Measurements from ENCODE around the gene PTPRA. TPM values are rescaled to one million over a fixed set of nuclear protein-coding genes. Genes with fewer than 3 reads are reported as not detected.
"Not testable (repeated sequence)": the region's sequence is repeated elsewhere in the genome, so short reads cannot be mapped to it uniquely, and the experiment has no call there.

The PTPRA gene
- polyA plus RNA-seq, 1 donor (not counting 4 experiments of a cell fraction or from before 2014, with no cell fraction given): 53.3 TPM

DNA sequence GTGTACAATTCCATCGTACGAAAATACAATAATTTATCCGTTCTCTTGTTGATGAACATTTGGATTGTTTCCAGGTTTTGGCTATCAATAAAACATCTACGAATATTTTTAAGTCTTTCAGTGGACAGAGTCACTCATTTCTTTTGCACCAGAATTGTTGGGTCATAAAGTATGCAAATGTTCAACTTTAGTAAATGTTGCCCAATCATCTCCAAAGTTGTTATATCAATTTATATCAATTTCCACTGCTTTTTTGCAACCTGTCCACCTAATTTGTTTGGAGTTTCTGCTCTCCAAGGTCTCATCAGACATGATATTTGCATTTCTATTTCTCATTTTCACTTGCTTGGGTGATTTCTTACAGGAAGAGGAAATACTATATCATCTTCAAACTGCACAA is 46.6 kb upstream of the PTPRA start:
- no peak overlapping the region for H3K4me2 ChIP-seq (ENCODE audit: control insufficient read depth, extremely low read depth, insufficient read depth, low read depth, low read length)
- no peaks in the 10 kb centered on the region for H3K36me3 ChIP-seq (ENCODE audit: control insufficient read depth in 2 of 2, extremely low read depth in 1 of 2, insufficient read depth in 2 of 2, low read length in 2 of 2)
- H2AFZ ChIP-seq (ENCODE audit: control insufficient read depth, low read length): no peak overlapping the region
- H3K9ac ChIP-seq (ENCODE audit: control insufficient read depth, extremely low read depth, insufficient read depth, low read length): no peak overlapping the region
- no peak overlapping the region for H3K4me3 ChIP-seq (ENCODE audit: control insufficient read depth in 2 of 3, extremely low read depth in 1 of 3, insufficient read depth in 2 of 3, low read depth in 1 of 3, low read length in 3 of 3)
- H3K79me2 ChIP-seq (ENCODE audit: control insufficient read depth, insufficient read depth, low read length): no peaks in the 10 kb centered on the region
- no peaks in the 10 kb centered on the region for H3K9me1 ChIP-seq (ENCODE audit: control insufficient read depth, extremely low read depth, insufficient read depth, low read length)
- H3K4me1 ChIP-seq (ENCODE audit: control insufficient read depth, extremely low read depth, insufficient read depth, low read length): peaks cover under 1% of the 10 kb centered on the region
- H4K20me1 ChIP-seq (ENCODE audit: control insufficient read depth, extremely low read depth, insufficient read depth, low read length): no peaks in the 10 kb centered on the region
- no peak overlapping the region for H3K27ac ChIP-seq (ENCODE audit: control insufficient read depth, insufficient read depth, low read length)
- no peak for FAIRE-seq
- peaks cover 20% of the 10 kb centered on the region for H3K27me3 ChIP-seq (ENCODE audit: control insufficient read depth, extremely low read depth, insufficient read depth, low read length)
- dilution Hi-C loops (cut with MboI; ENCODE audit: extremely low pct_ligation_motif_present, low sequenced_read_pairs): no loop called here
- H3K9me3 ChIP-seq (ENCODE audit: control insufficient read depth, low read depth, low read length): no peaks in the 10 kb centered on the region
- TF ChIP-seq, protein P1, sequence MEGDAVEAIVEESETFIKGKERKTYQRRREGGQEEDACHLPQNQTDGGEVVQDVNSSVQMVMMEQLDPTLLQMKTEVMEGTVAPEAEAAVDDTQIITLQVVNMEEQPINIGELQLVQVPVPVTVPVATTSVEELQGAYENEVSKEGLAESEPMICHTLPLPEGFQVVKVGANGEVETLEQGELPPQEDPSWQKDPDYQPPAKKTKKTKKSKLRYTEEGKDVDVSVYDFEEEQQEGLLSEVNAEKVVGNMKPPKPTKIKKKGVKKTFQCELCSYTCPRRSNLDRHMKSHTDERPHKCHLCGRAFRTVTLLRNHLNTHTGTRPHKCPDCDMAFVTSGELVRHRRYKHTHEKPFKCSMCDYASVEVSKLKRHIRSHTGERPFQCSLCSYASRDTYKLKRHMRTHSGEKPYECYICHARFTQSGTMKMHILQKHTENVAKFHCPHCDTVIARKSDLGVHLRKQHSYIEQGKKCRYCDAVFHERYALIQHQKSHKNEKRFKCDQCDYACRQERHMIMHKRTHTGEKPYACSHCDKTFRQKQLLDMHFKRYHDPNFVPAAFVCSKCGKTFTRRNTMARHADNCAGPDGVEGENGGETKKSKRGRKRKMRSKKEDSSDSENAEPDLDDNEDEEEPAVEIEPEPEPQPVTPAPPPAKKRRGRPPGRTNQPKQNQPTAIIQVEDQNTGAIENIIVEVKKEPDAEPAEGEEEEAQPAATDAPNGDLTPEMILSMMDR (optimal IDR thresholded peaks at IDR 0.05 in 1 of 3, IDR thresholded peaks at IDR 0.05 in 1 of 3, conservative IDR thresholded peaks at IDR 0.05 in 1 of 3; ENCODE audit: extremely low read depth in 1 of 3, insufficient read depth in 2 of 3, low read length in 3 of 3): no peak
- no peak for TF ChIP-seq EZH2 (IDR thresholded peaks at IDR 0.05; ENCODE audit: low read length)
- no peak for DNase-seq (ENCODE audit: low read depth, low spot score)

DNA sequence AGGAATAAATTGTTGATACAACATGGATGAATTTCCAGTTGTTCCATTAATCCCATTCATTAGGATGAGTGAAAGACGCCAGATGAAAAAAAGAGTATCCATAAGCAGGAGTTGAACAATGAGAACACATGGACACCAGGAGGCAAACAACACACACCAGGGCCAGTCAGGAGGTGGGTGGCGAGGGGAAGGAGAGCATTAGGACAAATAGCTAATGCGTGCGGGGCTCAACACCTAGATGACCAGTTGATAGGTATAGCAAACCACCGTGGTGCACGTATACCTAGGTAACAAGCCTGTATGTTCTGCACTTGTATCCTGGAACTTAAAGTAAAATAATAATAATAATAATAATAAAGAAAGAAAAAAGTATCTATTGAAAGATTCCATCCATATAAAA is 43.9 kb upstream of the PTPRA start:
- H2AFZ ChIP-seq (ENCODE audit: control insufficient read depth, low read length): no peak overlapping the region
- DNase-seq (ENCODE audit: low read depth, low spot score) (no peak), FAIRE-seq (no peak)
- no peaks in the 10 kb centered on the region for H3K9me1 ChIP-seq (ENCODE audit: control insufficient read depth, extremely low read depth, insufficient read depth, low read length)
- no peaks in the 10 kb centered on the region for H3K36me3 ChIP-seq (ENCODE audit: control insufficient read depth in 2 of 2, extremely low read depth in 1 of 2, insufficient read depth in 2 of 2, low read length in 2 of 2)
- H3K9ac ChIP-seq (ENCODE audit: control insufficient read depth, extremely low read depth, insufficient read depth, low read length): no peak overlapping the region
- no peak overlapping the region for H3K4me2 ChIP-seq (ENCODE audit: control insufficient read depth, extremely low read depth, insufficient read depth, low read depth, low read length)
- no peaks in the 10 kb centered on the region for H3K79me2 ChIP-seq (ENCODE audit: control insufficient read depth, insufficient read depth, low read length)
- no peak overlapping the region for H3K27ac ChIP-seq (ENCODE audit: control insufficient read depth, insufficient read depth, low read length)
- TF ChIP-seq, protein P1 (optimal IDR thresholded peaks at IDR 0.05 in 1 of 3, IDR thresholded peaks at IDR 0.05 in 1 of 3, conservative IDR thresholded peaks at IDR 0.05 in 1 of 3; ENCODE audit: extremely low read depth in 1 of 3, insufficient read depth in 2 of 3, low read length in 3 of 3): no peak
- TF ChIP-seq EZH2 (IDR thresholded peaks at IDR 0.05; ENCODE audit: low read length): no peak
- H3K27me3 ChIP-seq (ENCODE audit: control insufficient read depth, extremely low read depth, insufficient read depth, low read length): peaks cover 15% of the 10 kb centered on the region
- H4K20me1 ChIP-seq (ENCODE audit: control insufficient read depth, extremely low read depth, insufficient read depth, low read length): no peaks in the 10 kb centered on the region
- H3K4me3 ChIP-seq (ENCODE audit: control insufficient read depth in 2 of 3, extremely low read depth in 1 of 3, insufficient read depth in 2 of 3, low read depth in 1 of 3, low read length in 3 of 3): no peak overlapping the region
- dilution Hi-C loops (cut with MboI; ENCODE audit: extremely low pct_ligation_motif_present, low sequenced_read_pairs): no loop called here
- peaks cover 4% of the 10 kb centered on the region for H3K4me1 ChIP-seq (ENCODE audit: control insufficient read depth, extremely low read depth, insufficient read depth, low read length)
- H3K9me3 ChIP-seq (ENCODE audit: control insufficient read depth, low read depth, low read length): no peaks in the 10 kb centered on the region

DNA sequence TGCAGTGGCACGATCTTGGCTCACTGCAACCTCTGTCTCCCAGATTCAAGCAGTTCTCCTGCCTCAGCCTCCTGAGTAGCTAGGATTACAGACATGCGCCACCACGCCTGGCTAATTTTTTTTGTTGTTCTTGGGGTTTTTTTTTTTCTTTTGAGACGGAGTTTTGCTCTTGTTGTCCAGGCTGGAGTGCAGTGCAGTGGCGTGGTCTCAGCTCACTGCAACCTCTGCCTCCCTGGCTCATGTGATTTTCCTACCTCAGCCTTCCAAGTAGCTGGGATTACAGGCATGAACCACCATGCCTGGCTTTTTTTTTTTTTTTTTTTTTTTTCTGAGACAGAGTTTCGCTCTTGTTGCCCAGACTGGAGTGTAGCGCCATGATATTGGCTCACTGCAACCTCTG is 42.1 kb upstream of the PTPRA start:
- H3K9ac ChIP-seq (ENCODE audit: control insufficient read depth, extremely low read depth, insufficient read depth, low read length); H3K9me3 ChIP-seq (ENCODE audit: control insufficient read depth, low read depth, low read length); H3K4me2 ChIP-seq (ENCODE audit: control insufficient read depth, extremely low read depth, insufficient read depth, low read depth, low read length); DNase-seq (ENCODE audit: low read depth, low spot score); H3K4me1 ChIP-seq (ENCODE audit: control insufficient read depth, extremely low read depth, insufficient read depth, low read length); H3K4me3 ChIP-seq (ENCODE audit: control insufficient read depth in 2 of 3, extremely low read depth in 1 of 3, insufficient read depth in 2 of 3, low read depth in 1 of 3, low read length in 3 of 3); H3K9me1 ChIP-seq (ENCODE audit: control insufficient read depth, extremely low read depth, insufficient read depth, low read length); H3K27ac ChIP-seq (ENCODE audit: control insufficient read depth, insufficient read depth, low read length); H4K20me1 ChIP-seq (ENCODE audit: control insufficient read depth, extremely low read depth, insufficient read depth, low read length); H3K79me2 ChIP-seq (ENCODE audit: control insufficient read depth, insufficient read depth, low read length); H2AFZ ChIP-seq (ENCODE audit: control insufficient read depth, low read length); H3K36me3 ChIP-seq (ENCODE audit: control insufficient read depth in 2 of 2, extremely low read depth in 1 of 2, insufficient read depth in 2 of 2, low read length in 2 of 2); FAIRE-seq; H3K27me3 ChIP-seq (ENCODE audit: control insufficient read depth, extremely low read depth, insufficient read depth, low read length); dilution Hi-C loops (cut with MboI; ENCODE audit: extremely low pct_ligation_motif_present, low sequenced_read_pairs): not testable (repeated sequence)

Measured in keratinocyte (primary cell).